Ovary (tissue), 3 donors: Measurements from ENCODE around the gene HAND1.

Source experiments
- EP300 ChIP-seq: sonication (generic); formaldehyde crosslinking; IDR thresholded peaks from one replicate; pipeline ENCODE4 v1.6.1; 2017; ENCODE audit warnings: antibody characterized with exemption
- POLR2A ChIP-seq: fragments of 450-650 bp; IDR thresholded peaks from one replicate; pipeline ENCODE4 v1.6.1; 2017; ENCODE audit warnings: antibody characterized with exemption, mild to moderate bottlenecking, moderate library complexity
- TF ChIP-seq, protein P1 (sequence below), 3 donors: fragments of 450-650 bp in 2 of 3; fragments of 200-600 bp in 1 of 3; IDR thresholded peaks; one replicate each; pipeline versions ENCODE4 v1.5.1 to v1.8.0; 2016 to 2022; ENCODE audit warnings: antibody characterized with exemption in 3 of 3, mild to moderate bottlenecking in 1 of 3
- donor health status: DM: no; HTN: no; CAD: no.

DNA sequence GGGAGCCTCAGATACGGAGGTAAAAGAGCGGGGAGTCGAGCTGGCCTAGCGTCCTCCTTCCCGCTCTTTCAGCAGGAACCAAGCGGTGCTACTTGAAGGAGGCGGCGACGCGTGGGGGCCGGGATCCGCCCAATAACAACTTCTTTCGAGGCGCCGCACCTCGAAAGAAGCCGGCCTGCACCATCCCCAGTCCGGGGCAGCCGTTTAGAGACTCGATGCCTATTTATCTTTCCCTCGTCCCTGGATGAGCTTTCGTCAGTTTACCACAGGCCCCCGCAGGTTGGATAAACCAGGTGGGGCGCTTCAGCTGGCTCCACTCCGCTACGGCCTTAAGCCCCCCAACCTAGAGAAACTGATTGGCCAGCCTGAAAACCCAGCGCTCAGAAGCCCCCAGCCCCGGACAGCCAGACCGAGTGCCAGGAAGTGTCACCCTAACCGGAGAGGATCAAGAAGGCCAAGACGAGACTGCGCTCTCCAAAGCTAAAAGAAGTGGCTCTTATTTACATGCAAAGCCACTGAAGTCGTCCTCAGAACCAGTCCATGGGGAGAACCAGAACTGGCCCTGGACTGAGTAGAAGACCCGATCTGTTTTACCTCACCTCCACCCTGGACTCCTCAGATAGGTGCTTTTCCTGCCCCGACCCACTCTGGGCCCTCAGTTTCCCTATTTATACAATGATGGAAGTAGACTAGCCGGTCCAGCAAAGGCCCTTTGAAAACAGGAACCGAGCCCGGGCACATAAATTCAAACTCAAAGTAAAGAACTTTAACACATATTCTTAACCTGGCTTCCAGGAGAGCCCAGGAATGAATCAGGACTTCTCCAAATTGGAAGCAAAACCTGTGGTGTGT lies 1.4 kb downstream of the HAND1 start:
- TF ChIP-seq, protein P1, sequence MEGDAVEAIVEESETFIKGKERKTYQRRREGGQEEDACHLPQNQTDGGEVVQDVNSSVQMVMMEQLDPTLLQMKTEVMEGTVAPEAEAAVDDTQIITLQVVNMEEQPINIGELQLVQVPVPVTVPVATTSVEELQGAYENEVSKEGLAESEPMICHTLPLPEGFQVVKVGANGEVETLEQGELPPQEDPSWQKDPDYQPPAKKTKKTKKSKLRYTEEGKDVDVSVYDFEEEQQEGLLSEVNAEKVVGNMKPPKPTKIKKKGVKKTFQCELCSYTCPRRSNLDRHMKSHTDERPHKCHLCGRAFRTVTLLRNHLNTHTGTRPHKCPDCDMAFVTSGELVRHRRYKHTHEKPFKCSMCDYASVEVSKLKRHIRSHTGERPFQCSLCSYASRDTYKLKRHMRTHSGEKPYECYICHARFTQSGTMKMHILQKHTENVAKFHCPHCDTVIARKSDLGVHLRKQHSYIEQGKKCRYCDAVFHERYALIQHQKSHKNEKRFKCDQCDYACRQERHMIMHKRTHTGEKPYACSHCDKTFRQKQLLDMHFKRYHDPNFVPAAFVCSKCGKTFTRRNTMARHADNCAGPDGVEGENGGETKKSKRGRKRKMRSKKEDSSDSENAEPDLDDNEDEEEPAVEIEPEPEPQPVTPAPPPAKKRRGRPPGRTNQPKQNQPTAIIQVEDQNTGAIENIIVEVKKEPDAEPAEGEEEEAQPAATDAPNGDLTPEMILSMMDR (IDR thresholded peaks at IDR 0.05) = no peak
- no peak for TF ChIP-seq EP300
- TF ChIP-seq POLR2A = no peak
